ENCODE data around the gene RICTOR. TPM values are rescaled to one million over a fixed set of nuclear protein-coding genes. Genes with fewer than 3 reads are reported as not detected.

Gene RICTOR
- total RNA-seq, 1 experiment from 2014 or later: 28.1 TPM

- Histone ChIP-seq H3K27me3 (ENCODE audit: low read length) (no peaks in the 10 kb centered on the region), H3F3A (ENCODE audit: low read length, unreplicated experiment) (no peaks in the 10 kb centered on the region), H4K20me1 (ENCODE audit: low read length) (no peaks in the 10 kb centered on the region), H3K4me2 (ENCODE audit: low read length) (no peak overlapping the region), H3K4me3 (ENCODE audit: low read length) (no peak overlapping the region), H3K9me2 (replicated peaks; ENCODE audit: low read length) (no peaks in the 10 kb centered on the region), H3K4me1 (ENCODE audit: insufficient read depth, low read length) (no peaks in the 10 kb centered on the region), H3K9ac (ENCODE audit: low read length) (no peak overlapping the region), H2AFZ (ENCODE audit: low read length) (no peak overlapping the region), H3K27ac (ENCODE audit: low read length) (no peak overlapping the region), H3K9me3 (ENCODE audit: low read length) (no peaks in the 10 kb centered on the region), H3K79me2 (ENCODE audit: low read length) (no peaks in the 10 kb centered on the region), H3K36me3 (ENCODE audit: low read depth, low read length) (peaks cover 25% of the 10 kb centered on the region)
- TF ChIP-seq CTCF (conservative IDR thresholded peaks at IDR 0.05; ENCODE audit: low read depth, low read length): no peak
- no peak for TF ChIP-seq EZH2phosphoT487 (IDR thresholded peaks at IDR 0.05; ENCODE audit: borderline replicate concordance, low read length)
- no peak for TF ChIP-seq EZH2 (IDR thresholded peaks at IDR 0.05; ENCODE audit: low read length, unreplicated experiment)
- intact Hi-C loops (cut with micrococcal nuclease): no loop called here
- no peak for ATAC-seq
- BruUV-seq (replicated peaks): no TSS peak
- no peak for DNase-seq
- ChIA-PET CTCF (no interaction called here), POLR2A (ENCODE audit: unreplicated experiment) (no interaction called here)
These were observed 148.1 kb downstream of the RICTOR start for GRCh38 chr5:38926121-38926520.

- no peaks in the 10 kb centered on the region for H3F3A ChIP-seq (ENCODE audit: low read length, unreplicated experiment)
- H3K9me3 ChIP-seq (ENCODE audit: low read length): no peaks in the 10 kb centered on the region
- no peak overlapping the region for H2AFZ ChIP-seq (ENCODE audit: low read length)
- no peak overlapping the region for H3K27ac ChIP-seq (ENCODE audit: low read length)
- H3K9ac ChIP-seq (ENCODE audit: low read length): no peak overlapping the region
- BruUV-seq (replicated peaks): no TSS peak
- ChIA-PET CTCF (no interaction called here), POLR2A (ENCODE audit: unreplicated experiment) (no interaction called here)
- no peaks in the 10 kb centered on the region for H4K20me1 ChIP-seq (ENCODE audit: low read length)
- no peak overlapping the region for H3K4me2 ChIP-seq (ENCODE audit: low read length)
- H3K9me2 ChIP-seq (replicated peaks; ENCODE audit: low read length): no peaks in the 10 kb centered on the region
- no peak for DNase-seq
- no peaks in the 10 kb centered on the region for H3K27me3 ChIP-seq (ENCODE audit: low read length)
- intact Hi-C loops (cut with micrococcal nuclease): no loop called here
- H3K4me1 ChIP-seq (ENCODE audit: insufficient read depth, low read length): no peaks in the 10 kb centered on the region
- H3K4me3 ChIP-seq (ENCODE audit: low read length): no peak overlapping the region
- TF ChIP-seq EZH2phosphoT487 (IDR thresholded peaks at IDR 0.05; ENCODE audit: borderline replicate concordance, low read length) (no peak), CTCF (conservative IDR thresholded peaks at IDR 0.05; ENCODE audit: low read depth, low read length) (no peak), EZH2 (IDR thresholded peaks at IDR 0.05; ENCODE audit: low read length, unreplicated experiment) (no peak)
- no peak for ATAC-seq
- H3K36me3 ChIP-seq (ENCODE audit: low read depth, low read length): peaks cover 25% of the 10 kb centered on the region
- H3K79me2 ChIP-seq (ENCODE audit: low read length): no peaks in the 10 kb centered on the region
These were observed 148.9 kb downstream of the RICTOR start for GRCh38 chr5:38925154-38925925.

Data from PC-3 (cell line).